Tibial nerve (tissue), 4 donors: ENCODE data around the gene LRRC31.

Source experiments
- EP300 ChIP-seq, 2 donors: sonication (generic); formaldehyde crosslinking; IDR thresholded peaks; one replicate each; pipeline ENCODE4 v1.6.1; 2017; ENCODE audit warnings: antibody characterized with exemption in 2 of 2, mild to moderate bottlenecking in 1 of 2
- POLR2A ChIP-seq, 2 donors: fragments of 450-650 bp; IDR thresholded peaks; one replicate each; pipeline ENCODE4 v1.6.1; 2017; ENCODE audit warnings: antibody characterized with exemption in 2 of 2, mild to moderate bottlenecking in 2 of 2, moderate library complexity in 2 of 2
- TF ChIP-seq, protein P1 (sequence below), 5 experiments: fragments of 200-600 bp in 3 of 5; fragments of 450-650 bp in 2 of 5; sonication (generic) in 3 of 5; IDR thresholded peaks; one replicate each; pipeline ENCODE4 v1.5.1; 2016 to 2019; ENCODE audit warnings: antibody characterized with exemption in 5 of 5, mild to moderate bottlenecking in 3 of 5, moderate library complexity in 2 of 5

- TF ChIP-seq, protein P1, sequence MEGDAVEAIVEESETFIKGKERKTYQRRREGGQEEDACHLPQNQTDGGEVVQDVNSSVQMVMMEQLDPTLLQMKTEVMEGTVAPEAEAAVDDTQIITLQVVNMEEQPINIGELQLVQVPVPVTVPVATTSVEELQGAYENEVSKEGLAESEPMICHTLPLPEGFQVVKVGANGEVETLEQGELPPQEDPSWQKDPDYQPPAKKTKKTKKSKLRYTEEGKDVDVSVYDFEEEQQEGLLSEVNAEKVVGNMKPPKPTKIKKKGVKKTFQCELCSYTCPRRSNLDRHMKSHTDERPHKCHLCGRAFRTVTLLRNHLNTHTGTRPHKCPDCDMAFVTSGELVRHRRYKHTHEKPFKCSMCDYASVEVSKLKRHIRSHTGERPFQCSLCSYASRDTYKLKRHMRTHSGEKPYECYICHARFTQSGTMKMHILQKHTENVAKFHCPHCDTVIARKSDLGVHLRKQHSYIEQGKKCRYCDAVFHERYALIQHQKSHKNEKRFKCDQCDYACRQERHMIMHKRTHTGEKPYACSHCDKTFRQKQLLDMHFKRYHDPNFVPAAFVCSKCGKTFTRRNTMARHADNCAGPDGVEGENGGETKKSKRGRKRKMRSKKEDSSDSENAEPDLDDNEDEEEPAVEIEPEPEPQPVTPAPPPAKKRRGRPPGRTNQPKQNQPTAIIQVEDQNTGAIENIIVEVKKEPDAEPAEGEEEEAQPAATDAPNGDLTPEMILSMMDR (IDR thresholded peaks at IDR 0.05), result no peak
- TF ChIP-seq POLR2A (IDR thresholded peaks at IDR 0.05) (no peak), EP300 (IDR thresholded peaks at IDR 0.05) (no peak)
Measured at GRCh38 chr3:169847896-169848295, 21.8 kb downstream of the LRRC31 start.
